Midbrain (tissue), 1 donor: ENCODE data around the gene METTL22.

Experiments
- DNase-seq: peaks from one replicate; lab custom pipeline; 2025; lab: John Stamatoyannopoulos, UW

Gene METTL22

GRCh38 chr16:8694795-8695728, 73.6 kb downstream of the METTL22 start:
- no peak for DNase-seq

- DNase-seq, result no peak
Measured at GRCh38 chr16:8696880-8697279, 75.4 kb downstream of the METTL22 start.

GRCh38 chr16:8697965-8698364, 76.5 kb downstream of the METTL22 start:
- DNase-seq, result no peak
